Measurements from ENCODE around the gene DDX3Y.
A peak's percentile ranks its signal among the peaks of the same experiment; 100 is the strongest.

Gene DDX3Y

GRCh38 chrY:12904618-12905516 is at the start of gene DDX3Y:
Gene DDX3Y, plus strand, starts transcription at chrY:12904868. Its CDS starts 69 bp downstream, at chrY:12904937.
- DNase-seq: peak; percentile 96

GRCh38 chrY:12855791-12856275 is 48.8 kb upstream of the DDX3Y start:
- DNase-seq: no peak

GRCh38 chrY:12867960-12868359 is 36.7 kb upstream of the DDX3Y start:
- DNase-seq: no peak

GRCh38 chrY:12896973-12897372 is 7.7 kb upstream of the DDX3Y start:
- DNase-seq: no peak

- DNase-seq: no peak
Measured at GRCh38 chrY:12898604-12899003, 6.1 kb upstream of the DDX3Y start.

- peak; percentile 90 for DNase-seq
Measured at GRCh38 chrY:12905517-12905872, 827 bp downstream of the DDX3Y start.

- DNase-seq: peak; percentile 62
Measured at GRCh38 chrY:12905895-12906294, 1.2 kb downstream of the DDX3Y start.

- no peak for DNase-seq
Measured at GRCh38 chrY:12913541-12913940, 8.9 kb downstream of the DDX3Y start.

GRCh38 chrY:12928043-12928442 is 23.4 kb downstream of the DDX3Y start:
- DNase-seq: no peak

- DNase-seq: no peak
Measured at GRCh38 chrY:12941725-12942687, 37.3 kb downstream of the DDX3Y start.

Data from eye (tissue), 1 donor.